HG03469 (cell line): Measurements from ENCODE around the gene SIRPA.

ENCODE experiments used
- ATAC-seq: cut with Tn5 transposase; IDR thresholded peaks from one replicate; pipeline ENCODE4 v1.9.1; 2021; ENCODE audit warnings: mild to moderate bottlenecking, moderate library complexity, moderate number of reproducible peaks; ENCODE audit not compliant: unreplicated experiment

Gene SIRPA

DNA sequence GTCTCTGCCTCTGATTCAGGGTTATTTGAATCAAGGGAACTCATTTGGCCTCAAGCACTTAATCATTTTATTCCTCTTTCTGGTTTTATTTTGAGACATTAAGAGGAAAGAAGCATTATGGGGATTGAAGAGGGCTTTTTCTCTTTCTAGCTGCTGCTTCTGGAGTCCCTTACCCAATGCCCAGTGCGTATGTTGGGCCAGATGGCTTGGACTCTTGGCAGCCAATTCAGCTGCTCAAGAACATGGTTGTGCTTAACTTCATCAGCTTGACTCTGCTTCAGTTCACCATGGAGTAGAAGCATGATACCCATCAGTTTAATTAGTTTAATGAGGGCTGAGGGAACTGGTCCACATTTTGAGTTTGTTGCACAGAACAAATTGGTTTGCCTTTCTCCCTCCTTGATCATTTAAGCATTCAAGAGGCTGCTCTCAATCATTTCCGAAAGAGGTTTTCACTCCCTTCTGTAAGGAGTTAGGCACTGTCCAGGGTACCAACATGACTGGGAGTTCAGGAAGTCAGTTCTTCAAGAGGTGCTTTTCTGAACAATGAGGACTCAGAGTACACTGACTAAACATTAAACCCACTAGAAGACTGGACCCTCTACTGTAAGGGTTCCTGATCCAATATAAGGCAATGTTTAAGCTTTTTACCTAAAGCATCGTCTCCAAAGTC is 84.0 kb downstream of the SIRPA start:
- ATAC-seq: no peak

DNA sequence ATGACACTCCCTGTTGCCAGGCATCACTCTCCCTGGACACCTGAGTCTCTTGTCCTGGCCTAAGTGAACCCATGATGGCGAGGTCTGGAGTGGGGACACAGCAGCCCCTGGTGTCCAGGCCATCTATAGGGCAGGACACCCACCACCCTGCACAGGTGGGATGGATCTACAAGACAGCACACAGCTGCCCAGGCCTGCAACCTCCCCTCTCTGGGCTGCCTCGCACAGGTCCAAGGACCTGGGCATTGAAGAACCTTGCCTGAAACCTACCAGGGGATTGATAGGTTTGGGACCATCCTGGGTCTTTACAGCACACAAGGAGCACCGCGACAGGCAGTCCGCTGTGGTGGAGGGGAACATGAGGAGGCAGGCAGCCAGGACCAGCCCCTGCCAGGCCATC is 87.5 kb downstream of the SIRPA start:
- ATAC-seq: no peak

DNA sequence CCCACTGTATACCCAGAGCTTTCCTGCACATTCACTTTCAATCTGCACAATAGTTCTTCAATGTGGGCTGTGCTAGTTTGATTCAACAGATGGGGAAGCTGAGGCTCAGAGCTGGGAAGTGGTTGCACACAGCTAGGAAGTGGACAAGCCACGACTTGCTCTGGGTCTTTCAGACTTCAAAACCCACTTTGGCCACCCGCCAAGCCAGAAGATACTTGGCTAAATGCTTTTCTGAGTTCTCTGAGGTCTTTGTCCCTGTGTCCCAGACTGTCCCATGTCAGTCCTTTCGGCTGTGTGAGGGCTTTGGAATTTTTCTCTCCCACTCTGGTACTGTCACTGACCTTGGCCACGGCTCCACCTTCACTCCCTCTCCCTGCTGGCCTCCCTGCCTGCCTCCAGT is 88.1 kb downstream of the SIRPA start:
- no peak for ATAC-seq

DNA sequence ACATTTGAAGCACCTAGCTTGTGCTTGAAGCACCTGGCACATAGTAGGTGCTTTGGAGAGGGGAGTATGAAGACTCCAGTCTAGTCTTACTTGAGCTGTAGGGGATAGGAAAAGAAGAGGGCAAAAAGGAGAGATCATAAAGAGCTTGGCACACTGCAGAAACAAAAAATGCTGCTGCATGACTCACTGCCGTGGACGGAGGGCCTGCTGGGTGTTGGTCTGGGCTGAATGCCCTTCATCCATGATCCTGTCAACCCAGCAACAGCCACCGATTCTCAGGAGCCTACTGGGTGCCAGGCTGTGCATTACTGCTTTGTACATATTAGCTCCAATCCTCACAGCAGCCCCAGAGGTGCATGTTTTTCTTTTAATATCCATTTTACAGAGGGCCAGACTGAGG is 92.6 kb downstream of the SIRPA start:
- ATAC-seq: no peak
